ENCODE data around the gene CFAP70. TPM values are rescaled to one million over a fixed set of nuclear protein-coding genes. Genes with fewer than 3 reads are reported as not detected.

The CFAP70 gene
- total and polyA plus RNA-seq, 2 of the 8 experiments (the other 6 are each of a cell fraction or from before 2014, with no cell fraction given): 0.21 to 0.30 TPM

- H2AFZ ChIP-seq (ENCODE audit: low read length): no peak overlapping the region
- no peaks in the 10 kb centered on the region for H3K9me3 ChIP-seq (ENCODE audit: insufficient read depth in 2 of 2, low read depth in 1 of 2, low read length in 1 of 2)
- peak overlapping the region; percentile 92 to 98 for H3K4me2 ChIP-seq (ENCODE audit: insufficient read depth in 1 of 2, low read depth in 2 of 2, low read length in 2 of 2)
- peak overlapping the region; percentile 93 to 96 (median 96) for H3K9ac ChIP-seq (replicated peaks in 1 of 4; ENCODE audit: extremely low read depth in 1 of 4, low read depth in 3 of 4, low read length in 3 of 4)
- H3K18ac ChIP-seq (ENCODE audit: extremely low read depth, low read length): peak overlapping the region; percentile 90; the same call in 1 of the 2 replicates
- no peak overlapping the region for H2BK15ac ChIP-seq (ENCODE audit: low read length)
- H4K91ac ChIP-seq (replicated peaks; ENCODE audit: insufficient read length, low read length): no peak overlapping the region
- H2BK12ac ChIP-seq (ENCODE audit: low read depth, low read length): 0 out of 2 replicates have a peak overlapping the region, but pooled peaks have one; percentile 56
- H3K4me3 ChIP-seq (ENCODE audit: extremely low read depth in 1 of 4, insufficient read depth in 2 of 4, low read depth in 3 of 4, low read length in 4 of 4): peak overlapping the region; percentile 90 to 99 (median 97)
- H3K79me1 ChIP-seq (ENCODE audit: low read depth, low read length): 0 out of 2 replicates have a peak, but pooled peaks cover 3% of the 10 kb centered on the region
- peak overlapping the region; percentile 93; the same call in 1 of the 2 replicates for H2AK5ac ChIP-seq (ENCODE audit: low read depth, low read length)
- H3K36me3 ChIP-seq (ENCODE audit: control insufficient read depth in 2 of 4, insufficient read depth in 4 of 4, low read length in 3 of 4): peaks cover 0 to 18% (median 12%) of the 10 kb centered on the region in 4 experiments; a peak in 3 of 8 replicates
- no peak overlapping the region for H2BK120ac ChIP-seq (replicated peaks; ENCODE audit: low read depth, low read length)
- peak overlapping the region; percentile 19 for H3K4ac ChIP-seq (replicated peaks; ENCODE audit: insufficient read length, low read depth, low read length)
- 27% methylated on average over 23 of the region's 23 CpGs; no CpG with 5 or more reads in 1 of the 2 experiments for WGBS, 2 experiments (ENCODE audit: extremely low coverage in 1 of 2, insufficient coverage in 1 of 2, insufficient read length in 1 of 2, insufficient replicate concordance in 2 of 2, low coverage in 1 of 2, low lambda C conversion rate in 2 of 2, missing lambda C conversion rate in 1 of 2)
- peak overlapping the region; percentile 44 for H4K5ac ChIP-seq (ENCODE audit: insufficient read length, low read depth, low read length)
- DNase-seq (ENCODE audit: low read depth in 1 of 2, low spot score in 2 of 2) (no peak), FAIRE-seq (no peak)
- peaks cover 0 to 4% (median 3%) of the 10 kb centered on the region in 4 experiments; a peak in 4 of 7 replicates for H3K4me1 ChIP-seq (replicated peaks in 1 of 4; ENCODE audit: control insufficient read depth in 3 of 4, insufficient read depth in 4 of 4, low read length in 3 of 4)
- H2BK5ac ChIP-seq (ENCODE audit: low read depth, low read length): peak overlapping the region; percentile 84
- no peaks in the 10 kb centered on the region for H3K27me3 ChIP-seq (replicated peaks in 1 of 4; ENCODE audit: control insufficient read depth in 3 of 4, extremely low read depth in 1 of 4, insufficient read depth in 3 of 4, low read length in 3 of 4)
- H2BK20ac ChIP-seq (ENCODE audit: low read length): no peak overlapping the region
- TF ChIP-seq POLR2AphosphoS5 (IDR thresholded peaks at IDR 0.05; ENCODE audit: low read depth, low read length): 0 out of 2 replicates have a peak, but pooled peaks have one; percentile 28
- TF ChIP-seq EP300 (IDR thresholded peaks at IDR 0.05; ENCODE audit: borderline replicate concordance in 1 of 2, low read depth in 2 of 2, low read length in 2 of 2): no peak
- TF ChIP-seq HDAC6 (IDR thresholded peaks at IDR 0.05; ENCODE audit: low read depth, low read length): no peak
- TF ChIP-seq MAFK (IDR thresholded peaks at IDR 0.05; ENCODE audit: low read depth, low read length): no peak
- TF ChIP-seq HDAC2 (IDR thresholded peaks at IDR 0.05; ENCODE audit: borderline replicate concordance in 1 of 2, low read depth in 2 of 2, low read length in 2 of 2): 0 out of 4 replicates have a peak, but pooled peaks of 1 of the 2 experiments have one; percentile 1
- H4K8ac ChIP-seq (ENCODE audit: extremely low read depth, insufficient read depth, low read length): peak overlapping the region; percentile 89
- peaks cover 9% of the 10 kb centered on the region for H3K23me2 ChIP-seq (ENCODE audit: low read depth, low read length)
- no peaks in the 10 kb centered on the region for H4K20me1 ChIP-seq (replicated peaks in 1 of 2; ENCODE audit: control insufficient read depth in 1 of 2, insufficient read depth in 2 of 2, low read length in 2 of 2)
- peak overlapping the region; percentile 91 for H3K27ac ChIP-seq (ENCODE audit: low read depth, low read length)
- CTCF ChIA-PET (ENCODE audit: partially characterized antibody): interaction anchor here (0.5 to 1.4 kb wide), 4 partner anchors 11 to 497 kb away, joined by 3 to 4 read pairs (median 4); no protein-coding TSS in a partner anchor
- no peak overlapping the region for H3K14ac ChIP-seq (ENCODE audit: insufficient read length)
- peak overlapping the region; percentile 60 for H3K56ac ChIP-seq (replicated peaks; ENCODE audit: insufficient read length, low read depth, low read length)
- H3K23ac ChIP-seq (ENCODE audit: insufficient read length): no peak overlapping the region
- H3K79me2 ChIP-seq (ENCODE audit: control insufficient read depth in 1 of 2, insufficient read depth in 2 of 2, low read length in 2 of 2): peaks cover 3 to 54% of the 10 kb centered on the region in 2 experiments; a peak in 2 of 4 replicates
- POLR2A ChIA-PET (ENCODE audit: partially characterized antibody): interaction anchor here (0.6 to 5.1 kb wide), 12 partner anchors 12 to 355 kb away, joined by 3 to 45 read pairs (median 3); partner anchors contain the start of genes ANXA7 and CFAP70
Measured at GRCh38 chr10:73251683-73252444, 106.8 kb downstream of the CFAP70 start.
